HS-5 (cell line): Measurements from ENCODE around the gene NDUFB2.
A peak's percentile ranks its signal among the peaks of the same experiment; 100 is the strongest.
"Not testable (repeated sequence)": the region's sequence is repeated elsewhere in the genome, so short reads cannot be mapped to it uniquely, and the experiment has no call there.

Experiments used
- DNase-seq: peaks from one replicate; pipeline ENCODE4 v3.0.0-alpha.2; 2012; ENCODE audit warnings: low read depth

The NDUFB2 gene

DNA sequence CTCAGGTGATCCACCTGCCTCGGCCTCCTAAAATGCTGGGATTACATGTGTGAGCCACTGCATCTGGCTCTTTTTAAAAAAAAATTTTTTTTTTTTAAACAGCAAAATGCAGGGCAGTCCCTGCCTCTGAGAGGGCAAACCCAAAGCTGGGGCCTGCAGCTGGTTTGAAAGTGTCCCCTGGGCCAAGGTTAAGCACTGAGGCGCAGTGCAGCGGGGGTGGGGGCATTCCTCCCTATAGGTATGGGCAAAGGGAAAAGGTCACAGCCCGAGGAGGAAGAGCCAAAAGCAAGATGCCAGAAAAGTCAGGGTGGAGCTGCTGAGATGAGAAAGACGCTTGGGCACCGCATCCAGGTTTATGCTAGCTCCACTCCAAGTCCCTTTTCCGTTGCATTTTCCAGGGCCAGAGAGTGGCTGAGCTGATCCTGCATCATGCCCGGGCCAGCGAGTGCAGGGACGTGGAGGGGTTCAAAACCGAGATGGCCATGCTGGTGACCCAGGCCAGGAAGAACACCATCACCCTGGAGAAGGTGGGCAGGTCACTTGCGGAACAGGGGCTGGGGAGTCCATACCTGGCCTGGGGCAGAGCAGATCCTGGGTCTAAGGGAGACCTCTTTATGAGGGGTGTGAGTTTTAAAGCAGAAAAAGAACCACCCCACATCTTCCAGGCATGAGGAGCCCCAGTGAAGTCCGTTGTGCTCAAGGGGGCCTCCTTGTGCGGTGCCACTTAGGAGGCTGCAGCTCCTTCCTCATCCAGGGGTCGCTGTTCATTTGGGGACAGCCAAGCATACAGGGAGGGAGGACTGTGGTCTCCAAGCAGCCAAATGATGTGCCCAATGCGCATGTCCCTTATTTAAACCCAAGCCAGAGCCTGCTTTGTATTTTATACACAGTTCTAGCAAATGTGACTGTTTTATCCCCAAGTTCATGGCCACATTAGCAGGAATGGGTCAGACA, 7.0 kb upstream of the NDUFB2 start:
- DNase-seq: no peak

DNA sequence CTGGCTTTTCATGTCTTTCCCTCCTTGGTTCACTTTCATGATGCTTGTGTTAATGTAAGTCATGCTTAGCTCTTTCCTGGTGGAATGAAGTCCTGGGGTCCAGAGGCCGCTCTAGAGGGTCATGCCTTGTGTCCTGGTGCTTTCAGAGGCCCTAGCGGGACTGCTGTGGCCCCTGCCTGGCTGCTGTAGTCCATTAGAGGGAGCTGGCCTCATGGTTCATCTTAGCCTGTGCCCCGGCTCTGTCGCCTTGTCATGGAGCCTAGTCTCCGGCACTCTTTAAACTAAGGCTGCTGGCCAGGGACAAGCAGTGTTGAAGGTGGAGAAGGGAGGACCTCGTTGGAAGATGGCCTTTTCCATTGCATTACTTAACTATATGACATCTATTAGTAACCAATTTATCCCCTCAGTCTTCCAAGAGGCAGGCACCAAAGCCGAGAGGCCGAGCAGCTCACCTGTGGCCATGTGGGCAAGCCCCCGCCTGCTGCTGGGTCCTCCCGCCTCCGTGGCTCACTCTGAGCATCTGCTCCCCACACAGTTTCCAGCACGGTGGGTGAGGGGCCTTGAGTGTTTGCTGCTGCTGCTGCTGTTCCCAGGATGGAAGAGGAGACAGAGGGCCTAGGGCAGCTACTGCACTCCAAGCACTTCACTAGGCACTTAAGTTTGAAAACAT, 5.0 kb upstream of the NDUFB2 start:
- no peak for DNase-seq

GRCh38 chr7:140693849-140694248, 2.7 kb upstream of the NDUFB2 start:
- not testable (repeated sequence) for DNase-seq

DNA sequence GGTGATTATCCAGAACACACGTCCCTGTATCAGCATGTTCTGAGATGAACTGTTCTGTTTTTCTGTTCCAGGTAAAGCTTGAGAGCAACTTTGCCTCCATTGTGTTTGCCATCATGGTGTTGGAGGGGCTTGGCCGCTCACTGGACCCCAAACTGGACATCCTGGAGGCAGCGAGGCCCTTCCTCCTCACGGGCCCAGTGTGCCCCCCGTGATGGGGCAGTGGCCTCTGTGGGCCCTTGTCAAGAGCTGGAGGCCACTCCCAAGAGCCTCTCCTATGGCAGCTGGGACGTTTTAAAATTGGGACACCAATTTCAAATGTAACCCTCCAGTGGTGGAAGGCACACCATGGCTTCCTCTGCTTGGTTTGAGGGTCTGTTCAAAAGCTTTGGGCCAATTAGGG, 1.9 kb upstream of the NDUFB2 start:
- DNase-seq: no peak

GRCh38 chr7:140695381-140695780, 1.1 kb upstream of the NDUFB2 start:
- DNase-seq: no peak

GRCh38 chr7:140696024-140696679, 356 bp upstream of the NDUFB2 start:
- peak; percentile 41 for DNase-seq

DNA sequence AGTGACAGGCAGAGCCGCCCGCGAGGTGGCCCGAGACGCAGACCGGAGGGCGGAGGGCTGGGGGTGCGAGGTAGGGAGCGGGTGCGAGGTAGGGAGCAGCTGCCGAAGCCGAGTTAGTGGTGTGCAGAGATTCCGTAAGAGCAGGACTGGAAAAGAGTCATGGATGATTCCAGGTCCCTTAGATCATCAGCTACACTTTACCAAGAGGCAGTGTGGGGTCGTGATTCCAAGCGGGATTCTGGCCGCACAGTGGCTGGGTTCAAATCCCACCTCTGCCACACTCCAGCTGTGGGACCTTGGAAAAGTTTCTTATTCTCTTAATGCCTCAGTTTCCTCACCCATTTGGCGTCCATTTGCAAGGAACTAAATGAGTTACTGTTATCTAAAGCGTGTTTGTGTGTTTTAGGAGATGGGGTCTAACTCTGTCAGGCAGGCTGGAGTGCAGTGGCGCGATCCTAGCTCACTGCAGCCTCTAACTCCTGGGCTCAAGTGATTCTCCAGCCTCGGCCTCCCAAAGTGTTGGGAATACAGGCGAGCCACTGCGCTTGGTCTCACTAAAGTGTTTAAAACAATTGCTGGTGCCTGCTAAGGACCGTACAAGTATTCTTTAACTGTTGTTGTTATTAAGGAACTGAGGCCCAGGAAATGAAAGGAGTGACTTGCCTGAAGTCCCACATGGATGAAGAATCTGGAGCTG, 1.1 kb downstream of the NDUFB2 start:
- no peak for DNase-seq

GRCh38 chr7:140698477-140698876, 2.0 kb downstream of the NDUFB2 start:
- DNase-seq: no peak

GRCh38 chr7:140702774-140703173, 6.3 kb downstream of the NDUFB2 start:
- no peak for DNase-seq

DNA sequence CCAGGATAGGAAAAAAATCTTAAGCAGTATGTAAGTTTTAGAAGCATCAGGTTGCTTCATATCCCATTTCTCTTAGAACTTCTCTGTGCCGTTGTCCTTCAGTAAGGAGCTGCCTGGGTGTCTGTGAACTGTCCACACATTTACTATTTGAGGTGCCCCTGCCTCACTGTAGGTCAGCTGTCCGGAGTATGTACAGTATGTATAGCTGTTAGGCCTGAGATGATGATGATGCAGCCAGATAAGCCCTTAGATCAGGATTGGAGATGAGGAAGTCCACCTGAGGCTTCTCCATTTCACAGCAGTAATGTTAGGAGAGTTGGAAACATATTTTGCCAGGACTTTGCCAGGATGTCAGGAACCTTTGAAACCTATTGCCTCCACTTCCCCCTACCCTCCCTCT, 7.7 kb downstream of the NDUFB2 start:
- no peak for DNase-seq

DNA sequence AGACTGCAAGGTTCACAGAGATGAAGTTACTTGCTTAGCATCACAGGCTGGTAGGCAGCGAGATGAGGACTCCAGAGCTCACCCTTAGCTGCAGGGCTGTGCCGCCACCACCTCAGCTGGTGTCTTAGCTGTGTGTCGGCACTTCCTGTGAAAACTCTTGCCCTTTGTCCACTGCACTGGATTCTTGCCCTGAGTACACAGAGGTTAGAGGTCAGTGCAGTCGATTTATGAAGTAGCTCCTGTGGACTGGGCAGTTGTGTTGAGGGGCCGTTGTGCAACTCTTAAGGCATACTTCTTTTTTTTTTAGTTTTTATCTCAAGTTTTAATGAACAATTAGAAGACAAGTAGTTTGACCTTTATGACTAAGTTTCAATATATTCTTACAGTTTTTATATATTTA, 10.6 kb downstream of the NDUFB2 start:
- no peak for DNase-seq

DNA sequence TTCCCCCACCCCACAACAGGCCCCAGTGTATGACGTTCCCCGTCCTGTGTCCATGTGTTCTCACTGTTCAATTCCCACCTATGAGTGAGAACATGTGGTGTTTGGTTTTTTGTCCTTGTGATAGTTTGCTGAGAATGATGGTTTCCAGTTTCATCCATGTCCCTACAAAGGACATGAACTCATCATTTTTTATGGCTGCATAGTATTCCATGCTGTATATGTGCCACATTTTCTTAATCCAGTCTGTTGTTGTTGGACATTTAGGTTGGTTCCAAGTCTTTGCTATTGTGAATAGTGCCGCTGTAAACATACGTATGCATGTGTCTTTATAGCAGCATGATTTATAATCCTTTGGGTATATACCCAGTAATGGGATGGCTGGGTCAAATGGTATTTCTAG, 12.3 kb downstream of the NDUFB2 start:
- not testable (repeated sequence) for DNase-seq

DNA sequence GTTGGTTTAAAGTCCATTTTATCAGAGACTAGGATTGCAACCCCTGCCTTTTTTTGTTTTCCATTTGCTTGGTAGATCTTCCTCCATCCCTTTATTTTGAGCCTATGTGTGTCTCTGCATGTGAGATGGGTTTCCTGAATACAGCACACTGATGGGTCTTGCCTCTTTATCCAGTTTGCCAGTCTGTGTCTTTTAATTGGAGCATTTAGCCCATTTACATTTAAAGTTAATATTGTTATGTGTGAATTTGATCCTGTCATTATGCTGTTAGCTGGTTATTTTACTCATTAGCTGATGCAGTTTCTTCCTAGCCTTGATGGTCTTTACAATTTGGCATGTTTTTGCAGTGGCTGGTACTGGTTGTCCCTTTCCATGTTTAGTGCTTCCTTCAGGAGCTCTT, 15.9 kb downstream of the NDUFB2 start:
- not testable (repeated sequence) for DNase-seq

DNA sequence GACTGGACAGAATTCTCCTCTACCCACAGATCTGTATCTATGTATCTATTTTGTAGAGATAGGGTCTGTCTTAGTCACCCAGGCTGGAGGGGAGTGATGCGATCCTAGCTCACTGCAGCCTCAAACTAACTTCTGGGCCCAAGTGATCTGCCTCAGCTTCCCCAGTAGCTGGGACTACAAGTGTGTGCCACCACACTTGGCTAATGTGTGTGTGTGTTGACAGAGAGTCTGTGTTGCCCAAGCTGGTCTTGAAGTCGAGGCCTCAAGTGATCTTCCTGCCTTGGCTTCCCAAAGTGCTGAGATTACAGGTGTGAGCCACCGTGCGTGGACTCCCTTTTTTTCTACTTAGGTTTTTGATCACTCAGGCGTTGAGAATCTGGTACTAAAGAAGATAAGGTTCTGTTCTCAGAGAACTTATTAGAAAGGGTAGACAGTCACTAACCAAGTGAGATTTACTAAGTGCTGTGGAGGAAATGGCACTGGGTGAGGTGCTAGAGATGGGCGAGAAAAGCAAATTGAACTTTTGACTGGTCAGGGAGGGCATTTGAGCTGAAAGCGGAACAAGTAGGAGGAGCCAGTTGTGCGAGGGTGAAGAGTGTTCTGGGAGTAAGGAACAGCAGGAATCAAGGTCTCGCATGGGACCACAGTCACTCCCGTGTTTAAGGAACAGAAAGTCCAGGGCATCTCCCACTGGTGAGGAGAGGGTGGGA, 18.0 kb downstream of the NDUFB2 start:
- no peak for DNase-seq

DNA sequence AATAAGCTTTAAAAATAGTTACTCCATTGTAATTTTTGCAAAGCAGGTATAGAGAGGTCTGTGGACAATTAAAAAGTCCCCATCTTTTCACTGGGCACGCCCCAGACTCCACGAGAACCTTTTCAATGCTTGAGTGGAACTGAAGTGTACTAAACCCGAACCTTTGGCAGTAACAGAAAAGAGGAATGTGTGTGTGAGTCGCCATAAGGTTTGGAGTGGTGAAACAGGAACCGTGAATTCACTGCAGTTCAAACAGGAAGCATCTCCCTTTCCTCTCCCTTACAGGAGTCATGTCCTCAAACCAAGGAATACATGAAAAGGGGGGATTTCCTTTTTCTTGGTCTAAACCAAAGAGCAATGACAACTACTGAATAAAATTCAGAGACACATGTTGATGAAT, 23.2 kb downstream of the NDUFB2 start:
- DNase-seq: no peak

DNA sequence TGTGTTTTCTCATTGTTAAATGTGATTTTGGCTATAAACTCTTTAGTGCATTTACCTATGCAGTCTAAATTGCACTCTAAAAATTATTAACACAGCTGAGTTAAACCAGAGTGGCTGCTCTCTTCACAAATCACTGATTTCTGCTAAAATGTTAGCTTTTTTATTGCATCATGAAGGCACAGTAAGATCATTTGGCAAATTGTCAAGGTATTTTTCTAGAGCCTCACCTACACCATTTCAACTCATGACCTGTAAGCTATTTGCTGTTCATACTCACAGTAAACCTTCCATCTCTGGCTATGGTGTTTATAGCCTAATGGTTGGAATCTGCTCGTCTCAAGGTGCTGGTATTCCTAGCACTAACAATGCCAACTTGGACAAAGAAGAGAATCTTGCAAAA, 25.7 kb downstream of the NDUFB2 start:
- DNase-seq: no peak

- no peak for DNase-seq
Measured at GRCh38 chr7:140723006-140723405, 26.5 kb downstream of the NDUFB2 start.

- DNase-seq: no peak
Measured at GRCh38 chr7:140723574-140723973, 27.1 kb downstream of the NDUFB2 start.

DNA sequence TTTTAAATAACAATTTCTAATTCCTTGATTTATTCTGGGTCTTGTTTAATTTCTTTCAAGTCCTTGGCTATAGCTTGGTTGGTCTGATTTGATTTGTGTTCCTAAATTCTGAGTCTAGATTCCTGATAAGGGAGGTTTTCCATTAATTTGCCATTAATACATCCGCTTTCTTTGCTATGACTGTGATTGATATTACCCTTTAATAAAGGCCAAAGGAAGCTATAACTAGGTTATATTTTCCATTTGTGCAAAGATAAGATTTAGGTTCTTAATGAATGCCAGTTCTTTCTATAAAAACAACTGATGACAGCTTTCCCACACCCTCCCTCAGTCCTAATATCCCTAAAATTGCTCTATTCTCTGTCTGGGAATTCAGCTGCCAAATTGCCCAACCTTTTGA, 28.2 kb downstream of the NDUFB2 start:
- no peak for DNase-seq

GRCh38 chr7:140726281-140726680, 29.8 kb downstream of the NDUFB2 start:
- DNase-seq: no peak

- DNase-seq: no peak
Measured at GRCh38 chr7:140732416-140732815, 35.9 kb downstream of the NDUFB2 start.

DNA sequence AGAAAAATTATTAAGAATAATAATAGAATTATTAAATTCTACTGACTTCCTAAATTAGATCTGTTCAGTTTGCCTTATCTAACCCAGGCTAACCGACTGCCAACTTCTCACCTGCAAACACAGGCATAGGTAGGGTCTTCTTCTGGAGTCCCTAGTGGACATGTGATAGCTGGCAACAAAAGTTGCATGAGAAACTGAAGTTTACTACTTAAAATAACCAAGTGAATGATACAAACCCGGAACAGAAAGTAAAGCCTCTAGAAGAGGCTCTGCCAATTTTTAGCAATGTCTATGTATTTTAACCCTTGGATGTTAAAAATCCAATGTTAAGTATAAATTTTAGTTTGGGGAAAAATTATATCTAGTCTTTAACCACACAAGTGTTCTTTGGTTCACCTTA, 37.6 kb downstream of the NDUFB2 start:
- no peak for DNase-seq
